Hepatic stellate cell (primary cell): Measurements from ENCODE around the gene CD247.

Experiments
- DNase-seq: peaks from one replicate; pipeline ENCODE4 v3.0.0; 2011; ENCODE audit warnings: low spot score

CD247 gene

GRCh38 chr1:167512046-167512654, 6.2 kb downstream of the CD247 start:
- no peak for DNase-seq

- DNase-seq = no peak
Measured at GRCh38 chr1:167511374-167511986, 6.8 kb downstream of the CD247 start.

- no peak for DNase-seq
Measured at GRCh38 chr1:167510881-167511280, 7.4 kb downstream of the CD247 start.

GRCh38 chr1:167510244-167510643, 8.1 kb downstream of the CD247 start:
- DNase-seq = no peak

GRCh38 chr1:167509587-167509986, 8.7 kb downstream of the CD247 start:
- DNase-seq = no peak

- DNase-seq = no peak
Measured at GRCh38 chr1:167507719-167508118, 10.6 kb downstream of the CD247 start.

- no peak for DNase-seq
Measured at GRCh38 chr1:167504467-167504827, 13.9 kb downstream of the CD247 start.

- DNase-seq = no peak
Measured at GRCh38 chr1:167503626-167504466, 14.5 kb downstream of the CD247 start.

GRCh38 chr1:167502719-167503462, 15.4 kb downstream of the CD247 start:
- no peak for DNase-seq

GRCh38 chr1:167502192-167502551, 16.2 kb downstream of the CD247 start:
- DNase-seq = no peak

GRCh38 chr1:167501515-167502191, 16.7 kb downstream of the CD247 start:
- no peak for DNase-seq

- DNase-seq = no peak
Measured at GRCh38 chr1:167500283-167500860, 18.0 kb downstream of the CD247 start.

- DNase-seq = no peak
Measured at GRCh38 chr1:167499664-167500101, 18.6 kb downstream of the CD247 start.

GRCh38 chr1:167499106-167499505, 19.2 kb downstream of the CD247 start:
- DNase-seq = no peak

GRCh38 chr1:167496797-167497619, 21.3 kb downstream of the CD247 start:
- DNase-seq = no peak

- DNase-seq = no peak
Measured at GRCh38 chr1:167493372-167493771, 25.0 kb downstream of the CD247 start.

GRCh38 chr1:167492481-167492910, 25.8 kb downstream of the CD247 start:
- DNase-seq = no peak

- no peak for DNase-seq
Measured at GRCh38 chr1:167491586-167492461, 26.5 kb downstream of the CD247 start.

GRCh38 chr1:167490765-167491164, 27.6 kb downstream of the CD247 start:
- DNase-seq = no peak
